Psoas muscle (tissue), 8 donors: ENCODE data around the gene ZMYND11. TPM values are rescaled to one million over a fixed set of nuclear protein-coding genes. Genes with fewer than 3 reads are reported as not detected.

ENCODE experiments used
- ATAC-seq, 4 donors: fragments of 200-7000 bp; cut with Tn5 transposase; one replicate each; pipeline ENCODE4 v1.9.1; 2020; ENCODE audit warnings: moderate library complexity in 3 of 4, mild to moderate bottlenecking in 2 of 4
- DNase-seq, 2 donors: peaks; one replicate each; pipeline ENCODE4 v3.0.0-alpha.2; 2020
- H3K27ac ChIP-seq: fragments of 200-600 bp; one replicate; pipeline ENCODE4 v1.8.0; 2022
- H3K27me3 ChIP-seq, 3 donors: fragments of 200-600 bp in 1 of 3; one replicate each; pipeline versions ENCODE4 v1.6.1 to v1.8.0; 2013 to 2022; ENCODE audit warnings: low read length in 2 of 3, mild to moderate bottlenecking in 2 of 3, moderate library complexity in 1 of 3; ENCODE audit not compliant: insufficient read depth in 3 of 3
- H3K36me3 ChIP-seq, 2 donors: fragments of 200-600 bp in 1 of 2; one replicate each; pipeline versions ENCODE4 v1.6.1 to v1.8.0; 2013 to 2022; ENCODE audit warnings: low read depth in 1 of 2, mild to moderate bottlenecking in 1 of 2, moderate library complexity in 1 of 2; ENCODE audit not compliant: insufficient read depth in 1 of 2
- H3K4me1 ChIP-seq: fragments of 200-600 bp; one replicate; pipeline ENCODE4 v1.8.0; 2022
- H3K4me3 ChIP-seq: fragments of 200-600 bp; one replicate; pipeline ENCODE4 v1.8.0; 2022; ENCODE audit warnings: mild to moderate bottlenecking
- H3K9me3 ChIP-seq: fragments of 200-600 bp; one replicate; pipeline ENCODE4 v1.8.0; 2022
- CTCF ChIP-seq: fragments of 200-600 bp; IDR thresholded peaks from one replicate; pipeline ENCODE4 v1.8.0; 2022; ENCODE audit warnings: antibody characterized with exemption
- WGBS, 3 donors: extraction: QIAGEN DNeasy Blood & Tissue Kit; methylation state at CpG; one replicate each; pipeline versions ENCODE4 v1.1.6 to v1.1.7; 2013; 5-methylcytosine and 5-hydroxymethylcytosine counted together
- intact Hi-C, 2 donors: fragments of 100-400 bp; cut with DNase I; formaldehyde crosslinking; loops; one replicate each; pipeline versions ENCODE4 v1.11.0 to v1.14.2; 2022
- polyA plus RNA-seq, 3 donors: library from polyadenylated mRNA; stranded (reverse); fragments of 200-250 nt; gene quantifications; one replicate each; pipeline ENCODE4 v1.2.3, GENCODE V29; 2013
- total RNA-seq, 4 donors: library from RNA; stranded (reverse); fragmentation: NEBNext Ultra II Directional in 2 of 4; extraction: Animal tissue kit (Norgen Biotek cat#: 25700) in 2 of 4; gene quantifications; one replicate each; pipeline versions ENCODE4 v1.2.1 to v1.2.4, GENCODE V29; 2021 to 2023
- donor health status: healthy with polysubstance abuse.
- donor health status: DM: no; HTN: no; CAD: no; lungs with moderate emphysema.
- donor health status: Bipolar disorder and iron deficiency.
- donor health status: healthy.
- donor health status: DM: yes; HTN: yes; CAD: no.
- donor health status: DM: no; HTN: no; CAD: no.
- donor health status: DM: no; HTN: no; CAD: no.
- donor health status: DM: yes; HTN: yes; CAD: no.

The ZMYND11 gene
- total and polyA plus RNA-seq, 7 donors, result 27.2 to 75.9 (median 60.3) TPM

DNA sequence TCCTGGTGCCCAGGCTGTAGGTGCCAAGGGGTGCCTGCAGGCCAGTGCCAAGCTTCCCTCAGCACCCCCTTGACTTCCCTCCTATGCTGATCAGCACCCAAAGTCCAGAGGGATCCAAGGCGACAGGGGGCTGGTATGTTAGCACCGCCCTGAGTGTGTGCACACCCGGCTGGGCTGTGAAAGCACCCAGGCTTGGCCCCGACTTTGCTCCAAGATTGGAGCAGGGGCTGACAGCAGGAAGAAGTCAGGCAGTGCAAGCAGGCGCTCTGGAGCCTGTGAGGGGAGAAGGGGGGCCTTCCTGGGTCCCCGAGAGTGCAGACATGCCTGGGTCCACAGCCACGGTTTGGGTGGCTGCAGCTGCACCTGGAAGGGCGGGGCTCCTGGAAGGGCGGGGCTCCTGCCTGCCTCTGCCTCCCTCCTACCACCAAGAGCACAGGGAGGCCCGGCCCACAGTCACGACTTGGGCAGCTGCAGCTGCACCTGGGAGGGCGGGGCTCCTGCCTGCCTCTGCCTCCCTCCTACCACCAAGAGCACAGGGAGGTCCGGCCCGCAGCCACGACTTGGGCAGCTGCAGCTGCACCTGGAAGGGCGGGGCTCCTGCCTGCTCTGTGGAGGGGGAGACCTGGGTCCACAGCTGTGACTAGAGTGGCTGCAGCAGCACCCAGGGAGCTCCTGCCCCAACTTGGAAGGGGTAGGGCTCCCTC is 30.2 kb upstream of the ZMYND11 start:
- no peaks in the 10 kb centered on the region for H3K9me3 ChIP-seq
- no peak for DNase-seq
- no peaks in the 10 kb centered on the region for H3K27me3 ChIP-seq
- no peak overlapping the region for H3K27ac ChIP-seq
- H3K4me1 ChIP-seq, result no peaks in the 10 kb centered on the region
- intact Hi-C loops, result no loop called here
- H3K4me3 ChIP-seq, result no peak overlapping the region
- no peak for ATAC-seq
- 78 to 87% (median 83%) methylated on average over 9 to 16 of the region's 16 CpGs for WGBS, 3 donors
- H3K36me3 ChIP-seq, result no peaks in the 10 kb centered on the region
- no peak for TF ChIP-seq CTCF

GRCh38 chr10:105806-106205 is 29.4 kb upstream of the ZMYND11 start:
- ATAC-seq (no peak), DNase-seq (no peak)
- no peaks in the 10 kb centered on the region for H3K9me3 ChIP-seq
- H3K27me3 ChIP-seq, result no peaks in the 10 kb centered on the region
- no peak for TF ChIP-seq CTCF
- H3K36me3 ChIP-seq, result no peaks in the 10 kb centered on the region
- no peak overlapping the region for H3K27ac ChIP-seq
- 86 to 90% (median 89%) methylated on average over 4 of the region's 4 CpGs for WGBS, 3 donors
- H3K4me3 ChIP-seq, result no peak overlapping the region
- H3K4me1 ChIP-seq, result no peaks in the 10 kb centered on the region
- intact Hi-C loops, result no loop called here

DNA sequence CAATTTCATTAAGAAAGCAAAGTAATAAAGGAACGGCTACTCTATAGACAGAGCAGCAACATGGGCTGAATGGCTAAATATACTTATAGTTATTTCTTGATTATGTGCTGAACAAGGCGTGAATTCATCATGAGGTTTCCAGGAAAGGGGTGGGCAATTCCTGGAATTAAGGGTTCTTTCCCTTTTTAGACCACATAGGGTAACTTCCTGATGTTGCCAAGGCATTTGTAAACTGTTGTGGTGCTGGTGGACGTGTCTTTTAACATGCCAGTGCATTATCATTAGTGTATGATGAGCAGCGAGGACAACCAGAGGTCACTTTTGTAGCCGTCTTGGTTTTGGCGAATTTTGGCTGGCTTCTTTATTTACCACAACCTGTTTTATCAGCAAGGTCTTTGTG is 28.5 kb upstream of the ZMYND11 start:
- no peaks in the 10 kb centered on the region for H3K9me3 ChIP-seq
- no peaks in the 10 kb centered on the region for H3K4me1 ChIP-seq
- TF ChIP-seq CTCF, result no peak
- H3K27me3 ChIP-seq, result no peaks in the 10 kb centered on the region
- ATAC-seq (no peak), DNase-seq (no peak)
- no peak overlapping the region for H3K27ac ChIP-seq
- no peak overlapping the region for H3K4me3 ChIP-seq
- no peaks in the 10 kb centered on the region for H3K36me3 ChIP-seq
- intact Hi-C loops, result no loop called here
- WGBS, 3 donors, result 64 to 68% (median 68%) methylated on average over 6 of the region's 6 CpGs

- H3K27me3 ChIP-seq, result no peaks in the 10 kb centered on the region
- DNase-seq (no peak), ATAC-seq (no peak)
- intact Hi-C loops, result no loop called here
- WGBS, 3 donors, result 37 to 44% (median 38%) methylated on average over 3 of the region's 3 CpGs
- no peaks in the 10 kb centered on the region for H3K9me3 ChIP-seq
- no peaks in the 10 kb centered on the region for H3K36me3 ChIP-seq
- no peak overlapping the region for H3K27ac ChIP-seq
- no peak for TF ChIP-seq CTCF
- H3K4me1 ChIP-seq, result no peaks in the 10 kb centered on the region
- no peak overlapping the region for H3K4me3 ChIP-seq
These were observed 23.0 kb upstream of the ZMYND11 start for GRCh38 chr10:112246-112645.

- intact Hi-C loops, result no loop called here
- H3K4me1 ChIP-seq, result no peaks in the 10 kb centered on the region
- no peaks in the 10 kb centered on the region for H3K36me3 ChIP-seq
These were observed 10.4 kb upstream of the ZMYND11 start for GRCh38 chr10:124874-125273.

More at GRCh38 chr10:124874-125273, 10.4 kb upstream of the ZMYND11 start:
- Histone ChIP-seq H3K4me3 (no peak overlapping the region), H3K27ac (no peak overlapping the region), H3K9me3 (no peaks in the 10 kb centered on the region), H3K27me3 (no peaks in the 10 kb centered on the region)
- DNase-seq (no peak), ATAC-seq (no peak)
- WGBS, 3 donors, result 83 to 97% (median 83%) methylated on average over 1 of the region's 1 CpG
- TF ChIP-seq CTCF, result no peak
